ENCODE results near the gene IGIP. TPM values are rescaled to one million over a fixed set of nuclear protein-coding genes. Genes with fewer than 3 reads are reported as not detected.

IGIP gene
- total RNA-seq, 4 donors from 2014 or later = 6.7 to 13.1 (median 8.2) TPM

GRCh38 chr5:140145256-140145655 lies 19.5 kb downstream of the IGIP start:
- Histone ChIP-seq H3K36me3 (no peaks in the 10 kb centered on the region), H3K27ac (no peak overlapping the region), H3K27me3 (no peaks in the 10 kb centered on the region), H3K9me3 (no peaks in the 10 kb centered on the region), H3K4me1 (peaks cover 21 to 27% of the 10 kb centered on the region in 2 donors), H3K4me3 (peak overlapping the region; percentile 10 to 79 (median 54))
- DNase-seq (no peak), ATAC-seq (no peak)
- intact Hi-C loops (cut with DNase I; ENCODE audit: low total_unique reads) = loop anchor here (1.0 to 2.0 kb wide), 3 partner anchors 12 to 72 kb away; partner anchors contain the start of gene PURA
- TF ChIP-seq POLR2A (IDR thresholded peaks at IDR 0.05) (no peak), CTCF (IDR thresholded peaks at IDR 0.05 in 4 of 5, conservative IDR thresholded peaks at IDR 0.05 in 1 of 5) (no peak)
- in situ Hi-C loops (cut with MboI; ENCODE audit: low sequenced_read_pairs in 4 of 4) = no loop called here

- Histone ChIP-seq H3K27me3 (no peaks in the 10 kb centered on the region), H3K4me3 (peak overlapping the region; percentile 51 to 79 (median 56)), H3K9me3 (no peaks in the 10 kb centered on the region), H3K4me1 (peaks cover 14 to 23% of the 10 kb centered on the region in 2 donors), H3K27ac (no peak overlapping the region), H3K36me3 (no peaks in the 10 kb centered on the region)
- DNase-seq (peak; percentile 40 to 59), ATAC-seq (peak; percentile 74 to 79)
- in situ Hi-C loops (cut with MboI; ENCODE audit: low sequenced_read_pairs in 4 of 4) = no loop called here
- intact Hi-C loops (cut with DNase I; ENCODE audit: low total_unique reads) = loop anchor here (1.0 to 2.0 kb wide), 3 partner anchors 11 to 73 kb away; partner anchors contain the start of gene PURA
- TF ChIP-seq CTCF (IDR thresholded peaks at IDR 0.05 in 4 of 5, conservative IDR thresholded peaks at IDR 0.05 in 1 of 5) = peak; percentile 73 to 89 (median 88)
- no peak for TF ChIP-seq POLR2A (IDR thresholded peaks at IDR 0.05)
Observed at GRCh38 chr5:140145818-140146522, 20.2 kb downstream of the IGIP start.

GRCh38 chr5:140146523-140146842 lies 20.7 kb downstream of the IGIP start:
- in situ Hi-C loops (cut with MboI; ENCODE audit: low sequenced_read_pairs in 4 of 4) (no loop called here), intact Hi-C loops (cut with DNase I; ENCODE audit: low total_unique reads) (no loop called here)
- ATAC-seq (no peak), DNase-seq (no peak)
- Histone ChIP-seq H3K27ac (no peak overlapping the region), H3K4me3 (peak overlapping the region in 2 of 4 donors; percentile 56 to 57), H3K9me3 (no peaks in the 10 kb centered on the region), H3K36me3 (no peaks in the 10 kb centered on the region), H3K4me1 (peaks cover 8 to 18% of the 10 kb centered on the region in 2 donors), H3K27me3 (no peaks in the 10 kb centered on the region)
- TF ChIP-seq POLR2A (IDR thresholded peaks at IDR 0.05) = no peak
- no peak for TF ChIP-seq CTCF (IDR thresholded peaks at IDR 0.05 in 4 of 5, conservative IDR thresholded peaks at IDR 0.05 in 1 of 5)

- TF ChIP-seq CTCF (IDR thresholded peaks at IDR 0.05 in 4 of 5, conservative IDR thresholded peaks at IDR 0.05 in 1 of 5) = no peak
- TF ChIP-seq POLR2A (IDR thresholded peaks at IDR 0.05) = no peak
- Histone ChIP-seq H3K27me3 (no peaks in the 10 kb centered on the region), H3K9me3 (no peaks in the 10 kb centered on the region), H3K36me3 (no peaks in the 10 kb centered on the region), H3K27ac (no peak overlapping the region), H3K4me3 (no peak overlapping the region), H3K4me1 (peaks cover 7 to 15% of the 10 kb centered on the region in 2 donors)
- intact Hi-C loops (cut with DNase I; ENCODE audit: low total_unique reads) (no loop called here), in situ Hi-C loops (cut with MboI; ENCODE audit: low sequenced_read_pairs in 4 of 4) (no loop called here)
- DNase-seq (no peak), ATAC-seq (no peak)
Observed at GRCh38 chr5:140147460-140147859, 21.7 kb downstream of the IGIP start.
